ENCODE measurements around the gene ACSL5. TPM values are rescaled to one million over a fixed set of nuclear protein-coding genes. Genes with fewer than 3 reads are reported as not detected.
"Not testable (repeated sequence)": the region's sequence is repeated elsewhere in the genome, so short reads cannot be mapped to it uniquely, and the experiment has no call there.

The ACSL5 gene
- total and polyA plus RNA-seq, 2 experiments from 2014 or later = not detected

- Histone ChIP-seq H2AFZ (no peak overlapping the region), H3K9me2 (ENCODE audit: insufficient read depth) (no peaks in the 10 kb centered on the region), H3K4me1 (ENCODE audit: insufficient read depth) (no peaks in the 10 kb centered on the region), H3K36me3 (ENCODE audit: insufficient read depth) (no peaks in the 10 kb centered on the region), H3K79me2 (replicated peaks; ENCODE audit: insufficient read depth) (no peaks in the 10 kb centered on the region), H3K4me2 (no peak overlapping the region), H3K27ac (ENCODE audit: low read depth) (no peak overlapping the region), H4K20me1 (replicated peaks; ENCODE audit: insufficient read depth) (no peaks in the 10 kb centered on the region), H3K27me3 (ENCODE audit: insufficient read depth) (no peaks in the 10 kb centered on the region), H3K4me3 (no peak overlapping the region), H3F3A (replicated peaks; ENCODE audit: low read depth) (no peaks in the 10 kb centered on the region)
- TF ChIP-seq CTCF (conservative IDR thresholded peaks at IDR 0.05; ENCODE audit: low read depth in 2 of 2) (no peak), STAT1 (IDR thresholded peaks at IDR 0.05; ENCODE audit: unreplicated experiment) (no peak), ZNF331 (CRISPR knock-in tag; IDR thresholded peaks at IDR 0.05; ENCODE audit: low read depth) (no peak)
- TF ChIP-seq, protein P1, sequence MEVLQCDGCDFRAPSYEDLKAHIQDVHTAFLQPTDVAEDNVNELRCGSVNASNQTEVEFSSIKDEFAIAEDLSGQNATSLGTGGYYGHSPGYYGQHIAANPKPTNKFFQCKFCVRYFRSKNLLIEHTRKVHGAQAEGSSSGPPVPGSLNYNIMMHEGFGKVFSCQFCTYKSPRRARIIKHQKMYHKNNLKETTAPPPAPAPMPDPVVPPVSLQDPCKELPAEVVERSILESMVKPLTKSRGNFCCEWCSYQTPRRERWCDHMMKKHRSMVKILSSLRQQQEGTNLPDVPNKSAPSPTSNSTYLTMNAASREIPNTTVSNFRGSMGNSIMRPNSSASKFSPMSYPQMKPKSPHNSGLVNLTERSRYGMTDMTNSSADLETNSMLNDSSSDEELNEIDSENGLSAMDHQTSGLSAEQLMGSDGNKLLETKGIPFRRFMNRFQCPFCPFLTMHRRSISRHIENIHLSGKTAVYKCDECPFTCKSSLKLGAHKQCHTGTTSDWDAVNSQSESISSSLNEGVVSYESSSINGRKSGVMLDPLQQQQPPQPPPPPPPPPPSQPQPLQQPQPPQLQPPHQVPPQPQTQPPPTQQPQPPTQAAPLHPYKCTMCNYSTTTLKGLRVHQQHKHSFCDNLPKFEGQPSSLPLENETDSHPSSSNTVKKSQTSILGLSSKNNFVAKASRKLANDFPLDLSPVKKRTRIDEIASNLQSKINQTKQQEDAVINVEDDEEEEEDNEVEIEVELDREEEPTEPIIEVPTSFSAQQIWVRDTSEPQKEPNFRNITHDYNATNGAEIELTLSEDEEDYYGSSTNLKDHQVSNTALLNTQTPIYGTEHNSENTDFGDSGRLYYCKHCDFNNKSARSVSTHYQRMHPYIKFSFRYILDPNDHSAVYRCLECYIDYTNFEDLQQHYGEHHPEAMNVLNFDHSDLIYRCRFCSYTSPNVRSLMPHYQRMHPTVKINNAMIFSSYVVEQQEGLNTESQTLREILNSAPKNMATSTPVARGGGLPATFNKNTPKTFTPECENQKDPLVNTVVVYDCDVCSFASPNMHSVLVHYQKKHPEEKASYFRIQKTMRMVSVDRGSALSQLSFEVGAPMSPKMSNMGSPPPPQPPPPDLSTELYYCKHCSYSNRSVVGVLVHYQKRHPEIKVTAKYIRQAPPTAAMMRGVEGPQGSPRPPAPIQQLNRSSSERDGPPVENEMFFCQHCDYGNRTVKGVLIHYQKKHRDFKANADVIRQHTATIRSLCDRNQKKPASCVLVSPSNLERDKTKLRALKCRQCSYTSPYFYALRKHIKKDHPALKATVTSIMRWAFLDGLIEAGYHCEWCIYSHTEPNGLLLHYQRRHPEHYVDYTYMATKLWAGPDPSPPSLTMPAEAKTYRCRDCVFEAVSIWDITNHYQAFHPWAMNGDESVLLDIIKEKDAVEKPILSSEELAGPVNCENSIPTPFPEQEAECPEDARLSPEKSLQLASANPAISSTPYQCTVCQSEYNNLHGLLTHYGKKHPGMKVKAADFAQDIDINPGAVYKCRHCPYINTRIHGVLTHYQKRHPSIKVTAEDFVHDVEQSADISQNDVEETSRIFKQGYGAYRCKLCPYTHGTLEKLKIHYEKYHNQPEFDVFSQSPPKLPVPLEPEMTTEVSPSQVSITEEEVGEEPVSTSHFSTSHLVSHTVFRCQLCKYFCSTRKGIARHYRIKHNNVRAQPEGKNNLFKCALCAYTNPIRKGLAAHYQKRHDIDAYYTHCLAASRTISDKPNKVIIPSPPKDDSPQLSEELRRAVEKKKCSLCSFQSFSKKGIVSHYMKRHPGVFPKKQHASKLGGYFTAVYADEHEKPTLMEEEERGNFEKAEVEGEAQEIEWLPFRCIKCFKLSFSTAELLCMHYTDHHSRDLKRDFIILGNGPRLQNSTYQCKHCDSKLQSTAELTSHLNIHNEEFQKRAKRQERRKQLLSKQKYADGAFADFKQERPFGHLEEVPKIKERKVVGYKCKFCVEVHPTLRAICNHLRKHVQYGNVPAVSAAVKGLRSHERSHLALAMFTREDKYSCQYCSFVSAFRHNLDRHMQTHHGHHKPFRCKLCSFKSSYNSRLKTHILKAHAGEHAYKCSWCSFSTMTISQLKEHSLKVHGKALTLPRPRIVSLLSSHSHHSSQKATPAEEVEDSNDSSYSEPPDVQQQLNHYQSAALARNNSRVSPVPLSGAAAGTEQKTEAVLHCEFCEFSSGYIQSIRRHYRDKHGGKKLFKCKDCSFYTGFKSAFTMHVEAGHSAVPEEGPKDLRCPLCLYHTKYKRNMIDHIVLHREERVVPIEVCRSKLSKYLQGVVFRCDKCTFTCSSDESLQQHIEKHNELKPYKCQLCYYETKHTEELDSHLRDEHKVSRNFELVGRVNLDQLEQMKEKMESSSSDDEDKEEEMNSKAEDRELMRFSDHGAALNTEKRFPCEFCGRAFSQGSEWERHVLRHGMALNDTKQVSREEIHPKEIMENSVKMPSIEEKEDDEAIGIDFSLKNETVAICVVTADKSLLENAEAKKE (CRISPR knock-in tag; IDR thresholded peaks at IDR 0.05) = no peak
- H3K36me3 Mint-ChIP-seq (ENCODE audit: low read depth) = no peaks in the 10 kb centered on the region
- H3K27ac Mint-ChIP-seq = no peak overlapping the region
- DNase-seq (ENCODE audit: low spot score) (no peak), ATAC-seq (no peak)
- no peaks in the 10 kb centered on the region for H3K9me3 Mint-ChIP-seq
- peaks cover 1% of the 10 kb centered on the region for H3K27me3 Mint-ChIP-seq (ENCODE audit: insufficient read depth, low read depth, poor library complexity)
- no peak overlapping the region for H3K4me3 Mint-ChIP-seq
- H3K4me1 Mint-ChIP-seq = no peaks in the 10 kb centered on the region
Observed at GRCh38 chr10:112385201-112385600, 11.3 kb downstream of the ACSL5 start.

- H3K27me3 ChIP-seq (ENCODE audit: insufficient read depth); H3F3A ChIP-seq (replicated peaks; ENCODE audit: low read depth); H3K4me2 ChIP-seq; H3K79me2 ChIP-seq (replicated peaks; ENCODE audit: insufficient read depth); H3K27ac Mint-ChIP-seq; H3K4me1 ChIP-seq (ENCODE audit: insufficient read depth); H3K27ac ChIP-seq (ENCODE audit: low read depth); ATAC-seq; H3K4me3 ChIP-seq; H3K4me3 Mint-ChIP-seq; H4K20me1 ChIP-seq (replicated peaks; ENCODE audit: insufficient read depth); H2AFZ ChIP-seq; DNase-seq (ENCODE audit: low spot score); H3K36me3 Mint-ChIP-seq (ENCODE audit: low read depth); H3K9me3 Mint-ChIP-seq; H3K36me3 ChIP-seq (ENCODE audit: insufficient read depth); H3K27me3 Mint-ChIP-seq (ENCODE audit: insufficient read depth, low read depth, poor library complexity); H3K9me2 ChIP-seq (ENCODE audit: insufficient read depth); H3K4me1 Mint-ChIP-seq: not testable (repeated sequence)
Observed at GRCh38 chr10:112388056-112388455, 14.1 kb downstream of the ACSL5 start.

Data from GM23338 (cell line).